Hepatocyte (in vitro differentiated cells): Measurements from ENCODE around the gene DCAF8.

Experiments
- CTCF ChIP-seq: fragments of 200-600 bp; sonication (generic); IDR thresholded peaks from 2 replicates; pipeline ENCODE4 v1.5.1; 2016; ENCODE audit warnings: antibody characterized with exemption, mild to moderate bottlenecking; ENCODE audit not compliant: poor library complexity
- EZH2phosphoT487 ChIP-seq: fragments of 200-600 bp; sonication (generic); IDR thresholded peaks from one replicate; pipeline ENCODE4 v1.6.1; 2018; ENCODE audit warnings: antibody characterized with exemption, mild to moderate bottlenecking, low read depth, moderate library complexity; ENCODE audit not compliant: unreplicated experiment, severe bottlenecking

- TF ChIP-seq EZH2phosphoT487, result no peak
- TF ChIP-seq CTCF, result no peak
These were observed 825 bp downstream of the DCAF8 start for GRCh38 chr1:160261556-160261892.
